Measurements from ENCODE around the gene METTL18.

The METTL18 gene

DNA sequence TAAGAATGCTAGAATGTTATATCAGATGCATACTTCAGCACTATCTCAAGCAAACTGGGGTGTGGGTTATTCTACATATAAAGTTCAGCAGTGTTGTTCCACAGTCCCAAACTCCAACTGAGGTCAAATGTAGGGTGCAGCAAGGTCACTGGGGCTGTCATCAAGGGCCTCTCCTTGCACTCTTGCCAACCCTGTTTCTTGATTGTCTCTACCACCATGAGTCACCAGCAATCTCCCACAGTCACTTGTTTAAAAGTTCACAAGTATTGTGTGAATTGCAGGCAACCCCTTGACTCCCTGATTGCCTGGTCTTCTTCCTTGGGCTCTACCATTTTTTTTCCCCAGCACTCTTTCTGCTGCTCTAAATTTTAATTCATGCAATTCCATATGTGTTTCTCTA is 10.6 kb downstream of the METTL18 start:
- no peak for DNase-seq

DNA sequence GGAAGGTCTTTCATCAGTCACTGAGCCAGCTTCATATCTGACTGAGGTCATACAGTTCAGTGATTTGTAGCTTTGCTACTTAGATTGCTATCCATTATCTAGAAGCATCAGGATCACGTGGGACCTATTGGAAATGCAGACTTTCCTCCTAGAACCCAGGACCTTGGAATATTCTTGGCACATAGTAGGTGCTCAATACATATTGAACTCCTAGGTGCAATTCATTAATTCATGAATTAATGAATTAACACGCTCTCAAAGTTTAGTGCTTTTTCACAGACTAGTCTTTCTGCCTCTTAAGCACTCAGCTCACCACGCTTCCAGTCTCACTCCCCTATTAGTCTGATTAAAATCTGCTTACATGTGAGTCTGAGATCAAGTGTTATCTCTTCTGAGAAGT is 12.1 kb downstream of the METTL18 start:
- no peak for DNase-seq

DNA sequence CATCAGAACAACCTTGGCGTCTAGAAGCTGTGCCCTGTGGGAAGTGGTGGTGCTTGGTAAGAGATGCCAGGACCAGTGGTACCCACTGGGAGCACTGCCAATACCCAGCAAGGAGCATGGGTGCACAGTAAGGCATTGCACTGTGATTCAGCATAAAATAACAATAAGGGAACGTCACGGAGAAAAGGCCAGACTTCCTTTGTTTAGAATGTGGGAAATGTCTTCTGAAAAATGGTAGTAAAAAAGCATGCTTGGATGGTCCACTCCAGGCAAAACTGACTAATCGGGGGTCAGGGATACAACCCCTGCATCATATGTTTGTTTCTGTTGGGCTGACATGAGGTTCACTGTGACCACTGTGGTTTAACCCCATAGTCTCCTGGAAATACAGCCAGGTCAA is 14.7 kb downstream of the METTL18 start:
- no peak for DNase-seq

DNA sequence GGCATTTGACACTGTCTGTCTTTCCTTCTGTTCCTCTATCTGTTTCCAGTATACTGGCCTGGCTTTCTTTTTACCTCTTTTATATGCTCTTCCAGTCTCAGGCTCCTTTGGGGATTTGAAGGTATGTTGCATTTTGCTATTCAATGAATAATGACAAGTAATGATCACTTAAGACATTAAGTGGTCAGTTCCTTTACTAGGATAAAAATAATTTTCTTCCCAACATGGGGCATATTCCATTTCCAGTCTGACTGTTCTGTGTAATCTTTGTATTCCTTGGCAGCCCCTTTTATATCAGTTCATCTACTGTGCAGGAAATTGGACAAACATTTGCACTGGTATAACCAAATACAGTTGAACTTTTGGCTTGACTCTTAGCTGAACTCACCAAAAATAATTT is 15.6 kb downstream of the METTL18 start:
- no peak for DNase-seq

DNA sequence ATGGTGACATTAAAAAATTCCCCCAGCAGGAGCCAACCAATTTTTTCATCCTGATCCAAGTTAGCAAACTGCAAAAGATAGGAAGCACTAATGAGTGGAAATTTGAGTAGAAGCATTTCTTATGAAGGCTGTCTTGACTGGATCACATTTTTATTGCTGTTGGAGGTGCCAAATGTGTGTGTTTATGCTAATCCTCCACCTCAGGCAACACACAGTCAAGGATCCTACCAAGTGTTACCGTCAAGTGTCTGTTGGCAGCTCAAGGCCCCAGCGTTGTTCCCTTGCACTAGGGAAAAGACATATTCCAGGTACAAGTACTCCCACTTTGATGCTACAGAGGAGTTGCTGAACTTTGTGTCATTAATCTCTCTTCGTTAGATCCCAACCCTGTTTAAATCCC is 18.3 kb downstream of the METTL18 start:
- no peak for DNase-seq

DNA sequence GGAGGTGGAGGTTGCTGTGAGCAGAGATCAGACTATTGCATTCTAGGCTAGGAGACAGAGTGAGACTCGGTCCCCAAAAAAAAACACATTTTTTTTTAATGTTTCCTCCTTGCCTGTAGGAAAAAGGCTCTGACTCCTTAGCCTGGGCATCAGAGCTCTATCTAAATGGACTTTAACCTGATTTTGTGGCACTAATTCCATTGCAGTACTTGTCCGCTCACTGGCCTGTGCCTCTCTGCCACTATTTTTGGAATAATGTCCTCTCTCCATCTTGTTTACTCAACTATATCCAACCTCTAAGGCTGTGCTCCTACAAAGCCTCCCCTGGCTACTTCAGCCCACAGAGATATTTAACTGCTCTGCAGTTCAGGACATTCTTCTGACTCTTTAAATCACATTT is 26.5 kb downstream of the METTL18 start:
- DNase-seq, result no peak

DNA sequence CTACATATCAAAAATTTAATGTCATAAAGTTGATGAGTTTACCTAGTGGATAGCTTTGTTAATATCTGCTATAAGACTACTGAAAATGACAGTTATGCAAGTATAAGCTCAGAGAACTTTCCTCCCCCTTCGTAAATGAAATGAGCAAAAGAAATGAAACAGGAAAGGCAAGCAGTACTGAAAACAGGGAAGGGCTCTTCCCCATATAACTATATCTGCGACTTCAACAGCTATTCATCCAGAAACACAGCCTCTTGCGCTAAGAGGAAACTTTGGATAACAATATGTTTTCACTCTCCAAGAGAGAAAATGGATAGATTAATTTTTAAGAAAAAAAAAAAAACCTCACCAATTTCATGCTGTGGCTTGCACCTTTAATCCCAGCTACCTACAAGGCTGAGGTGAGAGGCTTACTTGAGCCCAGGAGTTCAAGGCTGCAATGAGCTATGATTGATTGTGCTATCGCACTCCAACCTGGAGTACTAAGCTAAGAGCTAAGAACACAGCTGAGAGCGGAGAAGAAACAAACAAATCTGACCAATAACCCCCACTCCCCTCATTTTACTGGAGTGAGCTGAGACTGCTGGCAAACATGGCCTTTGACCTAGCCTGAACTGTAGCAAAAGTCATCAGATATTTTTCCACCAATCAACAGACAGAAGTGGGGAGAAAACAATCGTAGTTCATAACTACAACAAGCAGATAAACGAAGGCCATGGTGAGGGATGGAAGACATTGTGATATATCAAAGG is 29.0 kb downstream of the METTL18 start:
- DNase-seq, result no peak

DNA sequence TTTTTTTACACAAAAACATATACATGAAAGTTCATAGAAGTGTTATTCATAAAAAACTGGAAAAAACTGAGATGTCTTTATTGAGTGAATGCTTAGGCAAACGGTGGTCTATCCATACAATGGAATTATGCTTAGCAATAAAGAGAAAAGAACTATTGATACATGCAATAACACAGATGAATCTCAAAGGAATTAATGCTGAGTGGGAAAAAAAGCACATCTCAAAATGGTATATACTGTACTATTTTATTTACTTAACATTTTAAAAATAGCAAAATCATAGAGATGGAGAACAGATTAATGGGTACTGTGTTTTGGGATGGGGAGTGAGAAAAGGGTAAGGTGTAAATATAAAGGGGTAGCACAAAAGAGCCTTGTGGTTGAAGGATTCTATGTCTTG is 29.8 kb downstream of the METTL18 start:
- DNase-seq, result no peak

DNA sequence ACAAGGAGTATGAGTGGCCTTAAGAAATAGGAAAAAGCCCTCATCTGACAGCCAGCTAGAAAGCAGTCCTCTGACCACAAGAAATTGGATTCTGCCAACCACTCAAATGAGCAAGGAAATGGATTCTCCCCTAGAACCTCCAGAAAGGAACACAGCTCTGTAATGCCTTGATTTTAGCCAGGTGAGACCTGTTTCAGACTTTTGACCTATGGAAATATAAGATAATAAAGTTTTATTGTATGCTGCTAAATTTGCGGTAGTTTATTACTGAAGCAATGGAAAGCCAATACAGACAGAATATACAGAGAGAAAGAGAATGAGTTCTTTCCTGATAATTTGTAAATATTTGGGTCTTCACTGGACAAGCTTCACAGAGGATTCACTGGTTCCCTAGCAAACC is 32.0 kb downstream of the METTL18 start:
- DNase-seq, result no peak

DNA sequence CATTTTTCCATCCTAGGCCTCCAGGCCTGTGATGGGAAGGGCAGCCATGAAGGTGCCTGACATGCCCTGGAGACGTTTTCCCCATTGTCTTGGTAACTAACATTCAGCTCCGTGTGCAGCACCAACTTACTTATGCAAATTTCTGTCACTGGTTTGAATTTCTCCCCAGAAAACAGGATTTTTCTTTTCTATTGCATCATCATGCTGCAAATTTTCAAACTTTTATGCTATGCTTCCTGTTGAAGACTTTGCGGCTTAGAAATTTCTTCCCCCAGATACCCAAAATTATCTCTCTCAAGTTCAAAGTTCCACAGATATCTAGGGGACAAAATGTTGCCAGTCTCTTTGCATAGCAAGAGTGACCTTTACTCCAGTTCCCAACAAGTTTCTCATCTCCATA is 35.7 kb downstream of the METTL18 start:
- no peak for DNase-seq

DNA sequence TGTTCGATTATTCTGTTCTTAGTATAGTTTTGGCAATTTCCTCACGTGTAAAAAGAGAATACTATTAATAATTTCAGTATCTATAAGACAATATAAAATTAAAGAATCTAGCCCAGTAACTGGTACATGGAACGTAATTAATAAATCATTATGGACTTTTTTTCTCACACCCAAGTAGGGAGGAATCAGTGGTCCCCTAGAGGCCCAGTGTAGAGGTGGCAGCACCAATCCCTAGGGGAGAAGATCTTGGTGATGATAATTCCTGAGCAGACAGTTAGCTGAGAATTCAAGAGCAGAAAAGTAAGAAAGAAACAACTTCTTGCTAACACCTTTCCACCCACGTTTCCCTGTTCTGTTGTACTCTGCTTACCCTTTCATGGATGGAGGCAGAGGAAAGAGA is 41.2 kb downstream of the METTL18 start:
- DNase-seq, result no peak

DNA sequence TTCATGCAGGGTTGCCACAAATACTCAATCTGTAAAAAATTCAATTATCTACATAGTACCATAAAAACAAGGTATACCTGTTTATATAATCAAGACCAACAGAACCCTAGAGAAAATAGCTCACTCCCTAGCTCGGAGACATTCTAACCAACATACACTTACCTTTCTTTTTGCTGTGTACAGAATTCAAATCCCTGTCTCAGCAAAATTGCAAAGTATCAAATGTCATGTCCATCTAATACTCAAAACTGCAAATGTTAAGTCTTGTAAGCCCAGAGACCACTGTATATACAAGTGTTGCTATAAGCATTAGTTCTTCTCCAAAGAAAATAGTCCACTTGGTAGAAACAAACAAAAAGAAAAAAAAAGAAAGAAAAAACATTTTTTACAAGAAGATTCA is 44.7 kb downstream of the METTL18 start:
- no peak for DNase-seq

DNA sequence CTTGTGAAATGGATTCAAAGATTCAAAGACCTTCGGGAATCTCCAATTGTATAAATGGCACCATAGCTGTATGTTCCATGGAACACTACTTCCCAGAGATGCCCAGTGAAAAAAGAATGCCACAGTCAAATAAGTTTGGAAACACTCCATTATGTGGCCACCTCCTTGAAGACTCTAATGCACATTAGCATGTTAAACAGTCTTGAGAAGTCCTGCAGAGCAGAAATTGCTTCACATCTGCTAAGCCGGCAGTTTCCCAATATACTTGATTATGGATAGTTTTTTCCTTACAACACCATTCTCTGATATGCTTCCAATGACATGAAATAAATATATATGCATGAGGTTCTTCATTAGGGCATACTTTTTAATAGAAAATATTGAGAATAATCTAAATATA is 48.2 kb downstream of the METTL18 start:
- no peak for DNase-seq

DNA sequence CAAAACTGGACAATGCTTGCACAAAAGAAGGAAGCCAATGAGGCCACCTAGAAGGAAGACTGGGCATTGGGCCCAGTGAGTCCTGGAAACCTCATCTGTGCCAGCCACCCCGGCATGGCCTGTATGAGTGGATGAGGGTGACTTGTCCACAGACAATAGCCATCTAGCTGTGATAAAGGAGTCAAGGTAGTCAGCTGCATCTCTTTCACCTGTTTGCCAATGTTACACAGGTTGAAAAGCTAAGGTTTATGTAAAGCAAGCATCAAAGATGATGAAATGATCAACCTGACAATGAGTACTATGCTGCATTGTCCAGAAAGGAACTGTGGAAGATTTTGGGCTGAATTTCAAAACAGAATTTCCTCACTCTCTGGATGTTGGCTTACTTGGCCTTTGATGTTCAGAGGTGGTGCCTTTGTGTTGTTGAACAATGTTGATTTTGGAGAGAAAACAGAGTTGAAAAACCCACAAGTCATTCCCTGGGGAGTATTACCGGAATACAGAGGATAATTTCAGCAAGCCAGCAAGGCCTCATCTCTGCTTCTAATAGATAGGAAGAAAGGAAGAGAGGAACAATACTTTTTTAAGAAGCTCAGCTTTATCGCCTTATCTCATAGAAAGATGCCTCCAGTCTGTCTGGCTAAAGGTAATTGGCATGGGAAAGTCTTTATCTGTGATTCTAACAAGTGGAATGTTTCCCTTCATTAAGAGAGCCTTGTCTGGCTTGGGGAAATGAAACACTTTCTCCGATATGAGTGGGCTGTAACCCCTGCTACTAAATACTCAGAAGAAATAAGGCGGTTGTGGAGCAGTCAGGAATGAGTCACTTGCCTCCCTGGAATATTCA is 49.5 kb downstream of the METTL18 start:
- DNase-seq, result no peak

Measured in activated CD4-positive, alpha-beta T cell treated with anti-CD3 and anti-CD28 coated beads, Interleukin-2, amount 50 U/mL, for 4 hours (primary cell).